ENCODE results near the gene RBM33. TPM values are rescaled to one million over a fixed set of nuclear protein-coding genes. Genes with fewer than 3 reads are reported as not detected.

The RBM33 gene
- total RNA-seq, 1 donor from 2014 or later, result 79.4 TPM

GRCh38 chr7:155762036-155762435, 117.6 kb downstream of the RBM33 start:
- no peak for DNase-seq (ENCODE audit: low spot score, unreplicated experiment)
- Mint-ChIP-seq H3K27ac (no peak overlapping the region), H3K4me3 (ENCODE audit: low read depth) (no peak overlapping the region), H3K36me3 (ENCODE audit: insufficient read depth) (peaks cover 21% of the 10 kb centered on the region), H3K27me3 (no peaks in the 10 kb centered on the region), H3K4me1 (ENCODE audit: low read depth) (no peaks in the 10 kb centered on the region), H3K9me3 (ENCODE audit: low read depth) (peaks cover 3% of the 10 kb centered on the region)
- no peak for TF ChIP-seq CTCF (IDR thresholded peaks at IDR 0.05; ENCODE audit: unreplicated experiment)

GRCh38 chr7:155762655-155763054, 118.2 kb downstream of the RBM33 start:
- no peak for TF ChIP-seq CTCF (IDR thresholded peaks at IDR 0.05; ENCODE audit: unreplicated experiment)
- Mint-ChIP-seq H3K4me3 (ENCODE audit: low read depth) (no peak overlapping the region), H3K9me3 (ENCODE audit: low read depth) (no peaks in the 10 kb centered on the region), H3K27ac (no peak overlapping the region), H3K4me1 (ENCODE audit: low read depth) (no peaks in the 10 kb centered on the region), H3K36me3 (ENCODE audit: insufficient read depth) (peaks cover 18% of the 10 kb centered on the region), H3K27me3 (no peaks in the 10 kb centered on the region)
- DNase-seq (ENCODE audit: low spot score, unreplicated experiment), result no peak

GRCh38 chr7:155763122-155763521, 118.7 kb downstream of the RBM33 start:
- Mint-ChIP-seq H3K27ac (no peak overlapping the region), H3K4me1 (ENCODE audit: low read depth) (no peaks in the 10 kb centered on the region), H3K36me3 (ENCODE audit: insufficient read depth) (peaks cover 16% of the 10 kb centered on the region), H3K4me3 (ENCODE audit: low read depth) (no peak overlapping the region), H3K27me3 (no peaks in the 10 kb centered on the region), H3K9me3 (ENCODE audit: low read depth) (no peaks in the 10 kb centered on the region)
- DNase-seq (ENCODE audit: low spot score, unreplicated experiment), result no peak
- TF ChIP-seq CTCF (IDR thresholded peaks at IDR 0.05; ENCODE audit: unreplicated experiment), result no peak

GRCh38 chr7:155763691-155764437, 119.4 kb downstream of the RBM33 start:
- Mint-ChIP-seq H3K9me3 (ENCODE audit: low read depth) (no peaks in the 10 kb centered on the region), H3K4me3 (ENCODE audit: low read depth) (no peak overlapping the region), H3K4me1 (ENCODE audit: low read depth) (no peaks in the 10 kb centered on the region), H3K36me3 (ENCODE audit: insufficient read depth) (peaks cover 12% of the 10 kb centered on the region), H3K27me3 (no peaks in the 10 kb centered on the region), H3K27ac (no peak overlapping the region)
- no peak for DNase-seq (ENCODE audit: low spot score, unreplicated experiment)
- TF ChIP-seq CTCF (IDR thresholded peaks at IDR 0.05; ENCODE audit: unreplicated experiment), result no peak

GRCh38 chr7:155764438-155764793, 120.0 kb downstream of the RBM33 start:
- Mint-ChIP-seq H3K27me3 (no peaks in the 10 kb centered on the region), H3K4me3 (ENCODE audit: low read depth) (no peak overlapping the region), H3K36me3 (ENCODE audit: insufficient read depth) (peaks cover 11% of the 10 kb centered on the region), H3K4me1 (ENCODE audit: low read depth) (no peaks in the 10 kb centered on the region), H3K9me3 (ENCODE audit: low read depth) (no peaks in the 10 kb centered on the region), H3K27ac (no peak overlapping the region)
- DNase-seq (ENCODE audit: low spot score, unreplicated experiment), result no peak
- TF ChIP-seq CTCF (IDR thresholded peaks at IDR 0.05; ENCODE audit: unreplicated experiment), result no peak
